A673 (cell line): ENCODE results near the gene TBXAS1. TPM values are rescaled to one million over a fixed set of nuclear protein-coding genes. Genes with fewer than 3 reads are reported as not detected.

Experiments used
- BruUV-seq: library from RNA; stranded (reverse); fragments of 400-500 nt; replicated peaks from 2 replicates; lab custom pipeline; 2021; lab: Mats Ljungman, UMichigan
- CTCF ChIA-PET: fragments of 300-600 bp; sonication (Branson Sonifier 250); formaldehyde crosslinking; loops from one replicate; lab custom pipeline; 2022; ENCODE audit warnings: antibody characterized with exemption; lab: Charles Lee
- POLR2A ChIA-PET: fragments of 300-600 bp; sonication (Branson Sonifier 250); formaldehyde crosslinking; loops from one replicate; lab custom pipeline; 2022; ENCODE audit warnings: antibody characterized with exemption; ENCODE audit not compliant: low non-redundant PET; lab: Charles Lee
- DNase-seq: peaks from one replicate; pipeline ENCODE4 v3.0.0-alpha.2; 2015; ENCODE audit warnings: low spot score
- H3K27ac ChIP-seq: fragments of 200-600 bp; sonication (generic); 2 replicates; pipeline ENCODE4 v1.5.1; 2016; ENCODE audit warnings: mixed run types, low read depth, mild to moderate bottlenecking, mixed read lengths, antibody characterized with exemption, low read length; ENCODE audit not compliant: poor library complexity, severe bottlenecking
- H3K27me3 ChIP-seq: fragments of 200-600 bp; sonication (generic); replicated peaks from 2 replicates; pipeline ENCODE4 v1.6.1; 2017; ENCODE audit warnings: mixed run types, low read depth, mild to moderate bottlenecking, mixed read lengths, antibody characterized with exemption, low read length; ENCODE audit not compliant: insufficient read depth, poor library complexity
- H3K36me3 ChIP-seq: fragments of 200-600 bp; sonication (generic); 2 replicates; pipeline ENCODE4 v1.6.1; 2016; ENCODE audit warnings: mixed run types, mild to moderate bottlenecking, mixed read lengths, antibody characterized with exemption, low read length; ENCODE audit not compliant: insufficient read depth, poor library complexity, severe bottlenecking
- H3K4me1 ChIP-seq: fragments of 200-600 bp; sonication (generic); 2 replicates; pipeline ENCODE4 v1.6.1; 2017; ENCODE audit warnings: mixed run types, mild to moderate bottlenecking, mixed read lengths, antibody characterized with exemption, low read length; ENCODE audit not compliant: insufficient read depth, poor library complexity, severe bottlenecking
- H3K4me3 ChIP-seq: fragments of 200-600 bp; sonication (generic); 2 replicates; pipeline ENCODE4 v1.5.1; 2016; ENCODE audit warnings: low read depth, mixed run types, mild to moderate bottlenecking, mixed read lengths, low read length; ENCODE audit not compliant: poor library complexity, severe bottlenecking
- H3K9me3 ChIP-seq: fragments of 200-600 bp; sonication (generic); 2 replicates; pipeline ENCODE4 v1.6.1; 2016; ENCODE audit warnings: mixed run types, low read depth, mild to moderate bottlenecking, mixed read lengths, antibody characterized with exemption, low read length; ENCODE audit not compliant: poor library complexity, severe bottlenecking
- EZH2 ChIP-seq: fragments of 200-600 bp; sonication (generic); IDR thresholded peaks from 2 replicates; pipeline ENCODE4 v1.6.1; 2017; ENCODE audit warnings: borderline replicate concordance, low read depth, mild to moderate bottlenecking, mixed read lengths, antibody characterized with exemption, low read length; ENCODE audit not compliant: poor library complexity, severe bottlenecking
- intact Hi-C: fragments of 100-400 bp; cut with micrococcal nuclease; formaldehyde crosslinking; loops from one replicate; pipeline ENCODE4 v1.10.0; 2022; ENCODE audit not compliant: unreplicated experiment
- total RNA-seq: library from RNA; stranded (reverse); gene quantifications from 2 replicates; pipeline ENCODE4 v1.2.3, GENCODE V29; 2021
- TF ChIP-seq, protein P1 (sequence below): fragments of 300-800, 200-600 bp; sonication (generic); conservative IDR thresholded peaks from 2 replicates; pipeline ENCODE4 v1.5.1; 2017; ENCODE audit warnings: low read depth, mild to moderate bottlenecking, antibody characterized with exemption, low read length, moderate library complexity, mixed read lengths

TBXAS1 gene
- total RNA-seq, 1 experiment from 2014 or later, result 2.5 TPM

DNA sequence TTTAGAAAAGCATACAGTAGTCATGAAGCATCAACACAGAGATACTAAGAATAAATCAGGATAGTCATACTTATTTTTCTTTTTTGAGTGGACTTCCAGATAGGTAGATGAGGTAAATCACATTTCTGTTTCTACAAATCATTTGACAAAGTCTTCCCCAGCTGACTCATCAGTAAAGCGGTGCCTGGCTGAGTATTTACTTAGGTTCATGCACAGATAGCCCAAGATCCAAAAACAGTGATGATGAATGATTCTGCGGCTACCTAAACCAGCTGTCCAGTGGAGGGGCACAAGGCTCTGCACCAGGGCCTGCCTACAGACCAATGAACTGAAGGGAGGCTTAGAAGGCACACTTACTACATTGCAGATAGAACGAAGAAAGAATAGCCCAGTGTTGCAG lies 120.6 kb downstream of the TBXAS1 start:
- H3K36me3 ChIP-seq, result no peaks in the 10 kb centered on the region
- POLR2A ChIA-PET, result no interaction called here
- H3K27me3 ChIP-seq, result peaks cover 13% of the 10 kb centered on the region
- H3K9me3 ChIP-seq, result no peaks in the 10 kb centered on the region
- no TSS peak for BruUV-seq
- intact Hi-C loops, result no loop called here
- CTCF ChIA-PET, result no interaction called here
- H3K27ac ChIP-seq, result no peak overlapping the region
- TF ChIP-seq, protein P1, sequence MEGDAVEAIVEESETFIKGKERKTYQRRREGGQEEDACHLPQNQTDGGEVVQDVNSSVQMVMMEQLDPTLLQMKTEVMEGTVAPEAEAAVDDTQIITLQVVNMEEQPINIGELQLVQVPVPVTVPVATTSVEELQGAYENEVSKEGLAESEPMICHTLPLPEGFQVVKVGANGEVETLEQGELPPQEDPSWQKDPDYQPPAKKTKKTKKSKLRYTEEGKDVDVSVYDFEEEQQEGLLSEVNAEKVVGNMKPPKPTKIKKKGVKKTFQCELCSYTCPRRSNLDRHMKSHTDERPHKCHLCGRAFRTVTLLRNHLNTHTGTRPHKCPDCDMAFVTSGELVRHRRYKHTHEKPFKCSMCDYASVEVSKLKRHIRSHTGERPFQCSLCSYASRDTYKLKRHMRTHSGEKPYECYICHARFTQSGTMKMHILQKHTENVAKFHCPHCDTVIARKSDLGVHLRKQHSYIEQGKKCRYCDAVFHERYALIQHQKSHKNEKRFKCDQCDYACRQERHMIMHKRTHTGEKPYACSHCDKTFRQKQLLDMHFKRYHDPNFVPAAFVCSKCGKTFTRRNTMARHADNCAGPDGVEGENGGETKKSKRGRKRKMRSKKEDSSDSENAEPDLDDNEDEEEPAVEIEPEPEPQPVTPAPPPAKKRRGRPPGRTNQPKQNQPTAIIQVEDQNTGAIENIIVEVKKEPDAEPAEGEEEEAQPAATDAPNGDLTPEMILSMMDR, result no peak
- no peak for TF ChIP-seq EZH2
- no peak overlapping the region for H3K4me3 ChIP-seq
- DNase-seq, result no peak
- no peaks in the 10 kb centered on the region for H3K4me1 ChIP-seq

DNA sequence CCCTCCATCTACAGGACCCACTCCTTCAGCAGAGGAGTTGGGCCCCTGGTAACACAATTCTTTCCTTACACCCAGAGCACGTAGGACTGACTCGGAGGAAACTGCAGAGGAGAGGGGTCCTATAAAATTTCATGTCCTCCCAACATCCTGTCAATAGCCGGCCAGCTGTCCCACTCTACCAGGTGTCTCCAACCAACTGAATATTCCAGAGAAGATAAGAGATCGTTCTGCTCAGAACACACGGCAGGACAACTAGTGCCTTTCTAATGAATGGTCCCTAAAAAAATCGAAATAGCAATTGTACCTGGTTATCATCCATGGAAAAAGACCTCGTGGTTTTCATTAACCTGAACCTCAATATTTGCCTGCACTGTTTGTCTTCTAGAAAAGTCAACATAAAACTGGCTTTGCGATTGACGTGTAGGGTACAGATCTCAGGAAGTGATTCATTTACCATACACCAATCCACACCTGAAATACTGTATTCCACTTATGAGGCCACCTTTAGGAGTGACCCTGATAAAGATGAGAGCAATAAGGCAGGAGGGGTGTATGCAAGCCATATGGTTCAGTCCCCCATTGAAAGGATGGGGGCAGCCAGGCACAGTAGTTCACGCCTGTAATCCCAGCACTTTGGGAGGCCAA lies 121.9 kb downstream of the TBXAS1 start:
- intact Hi-C loops, result no loop called here
- no TSS peak for BruUV-seq

DNA sequence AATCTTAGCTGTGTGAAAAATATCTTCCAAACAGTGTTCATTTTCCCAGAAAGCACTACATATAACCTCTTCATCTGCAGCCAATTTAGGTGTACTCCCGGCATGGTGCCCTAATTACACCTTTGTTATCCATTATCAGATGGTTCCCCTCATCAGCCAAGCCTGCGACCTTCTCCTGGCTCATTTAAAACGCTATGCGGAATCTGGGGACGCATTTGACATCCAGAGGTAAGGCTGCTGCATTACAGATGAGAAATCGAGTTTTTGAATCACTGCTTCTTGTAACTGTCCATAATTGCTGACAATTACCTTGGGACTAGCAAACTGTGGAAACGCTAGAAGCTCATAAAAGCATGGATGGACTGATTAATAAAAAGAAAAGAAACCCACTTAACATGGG lies 124.2 kb downstream of the TBXAS1 start:
- H3K4me3 ChIP-seq, result no peak overlapping the region
- intact Hi-C loops, result no loop called here
- CTCF ChIA-PET, result no interaction called here
- no TSS peak for BruUV-seq
- TF ChIP-seq, protein P1, result no peak
- no peak for TF ChIP-seq EZH2
- DNase-seq, result no peak
- no peaks in the 10 kb centered on the region for H3K4me1 ChIP-seq
- H3K36me3 ChIP-seq, result no peaks in the 10 kb centered on the region
- POLR2A ChIA-PET, result no interaction called here
- H3K9me3 ChIP-seq, result no peaks in the 10 kb centered on the region
- no peak overlapping the region for H3K27ac ChIP-seq
- H3K27me3 ChIP-seq, result peaks cover 7% of the 10 kb centered on the region

More for the DNA sequence above, 121.9 kb downstream of the TBXAS1 start:
- H3K4me3 ChIP-seq, result no peak overlapping the region
- DNase-seq, result no peak
- ChIA-PET POLR2A (no interaction called here), CTCF (no interaction called here)
- no peaks in the 10 kb centered on the region for H3K4me1 ChIP-seq
- no peaks in the 10 kb centered on the region for H3K36me3 ChIP-seq
- no peak overlapping the region for H3K27ac ChIP-seq
- H3K9me3 ChIP-seq, result no peaks in the 10 kb centered on the region
- H3K27me3 ChIP-seq, result peaks cover 7% of the 10 kb centered on the region
- no peak for TF ChIP-seq EZH2
- TF ChIP-seq, protein P1, result no peak
